GM18951 (cell line): ENCODE results near the gene SNX9.
"Not testable (repeated sequence)": the region's sequence is repeated elsewhere in the genome, so short reads cannot be mapped to it uniquely, and the experiment has no call there.

Experiments
- POLR2A ChIP-seq: IDR thresholded peaks from 4 replicates; pipeline ENCODE4 v1.6.1; 2011; ENCODE audit warnings: mild to moderate bottlenecking; ENCODE audit not compliant: insufficient read length, insufficient read depth; ENCODE audit errors: extremely low read depth
- in situ Hi-C: fragments of 300-500 bp; cut with MboI; formaldehyde crosslinking; loops from one replicate; pipeline ENCODE4 v1.12.0; 2022; ENCODE audit warnings: low sequenced_read_pairs, mixed read lengths, inconsistent platforms; ENCODE audit not compliant: unreplicated experiment

Gene SNX9

DNA sequence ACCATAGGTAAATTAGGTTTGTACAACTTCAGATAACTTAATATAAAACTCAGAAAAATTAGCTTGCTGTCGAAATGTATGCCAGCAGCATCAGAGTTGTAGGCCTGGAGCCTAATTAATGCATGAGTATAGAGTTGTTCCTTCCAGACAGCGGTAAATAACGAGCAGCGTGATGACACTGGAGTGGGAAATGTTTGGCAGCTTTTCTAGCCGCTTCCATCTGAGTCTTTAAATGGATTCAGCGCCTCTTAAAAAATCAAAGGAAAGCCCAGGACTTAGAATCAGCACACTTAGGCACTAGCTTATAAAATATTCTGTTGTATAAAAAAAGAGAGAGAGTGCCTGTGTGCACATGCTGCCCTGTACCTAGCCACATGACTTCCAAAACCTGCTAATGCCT, 114.9 kb downstream of the SNX9 start:
- no peak for TF ChIP-seq POLR2A
- in situ Hi-C loops: loop anchor here (10.0 kb wide), 1 partner anchor 53 kb away; no protein-coding TSS in a partner anchor

DNA sequence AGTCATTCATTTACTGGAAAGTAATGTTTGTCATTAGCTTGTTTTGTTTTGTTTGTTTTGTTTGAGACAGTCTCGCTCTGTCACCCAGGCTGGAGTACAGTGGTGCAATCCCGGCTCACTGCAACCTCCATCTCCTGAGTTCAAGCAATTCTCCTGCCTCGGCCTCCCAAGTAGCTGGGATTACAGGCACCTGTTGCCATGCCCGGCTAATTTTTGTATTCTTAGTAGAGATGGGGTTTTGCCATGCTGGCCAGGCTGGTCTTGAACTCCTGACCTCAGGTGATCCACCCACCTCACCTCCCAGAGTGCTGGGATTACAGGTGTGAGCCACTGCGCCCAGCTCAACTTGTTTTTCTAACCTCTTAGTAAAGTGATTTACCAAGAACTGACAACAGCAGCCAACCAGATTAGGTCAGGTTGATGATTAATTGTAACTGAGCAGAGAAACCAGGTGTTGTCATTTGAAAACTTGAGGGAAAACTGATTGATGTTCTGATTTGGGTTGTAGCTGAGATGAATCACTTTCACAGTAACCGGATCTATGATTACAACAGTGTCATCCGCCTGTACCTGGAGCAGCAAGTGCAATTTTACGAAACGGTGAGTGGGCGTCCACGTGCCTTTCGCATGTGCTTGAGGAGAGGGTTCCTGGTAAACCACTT, 117.5 kb downstream of the SNX9 start:
- in situ Hi-C loops: not testable (repeated sequence)

DNA sequence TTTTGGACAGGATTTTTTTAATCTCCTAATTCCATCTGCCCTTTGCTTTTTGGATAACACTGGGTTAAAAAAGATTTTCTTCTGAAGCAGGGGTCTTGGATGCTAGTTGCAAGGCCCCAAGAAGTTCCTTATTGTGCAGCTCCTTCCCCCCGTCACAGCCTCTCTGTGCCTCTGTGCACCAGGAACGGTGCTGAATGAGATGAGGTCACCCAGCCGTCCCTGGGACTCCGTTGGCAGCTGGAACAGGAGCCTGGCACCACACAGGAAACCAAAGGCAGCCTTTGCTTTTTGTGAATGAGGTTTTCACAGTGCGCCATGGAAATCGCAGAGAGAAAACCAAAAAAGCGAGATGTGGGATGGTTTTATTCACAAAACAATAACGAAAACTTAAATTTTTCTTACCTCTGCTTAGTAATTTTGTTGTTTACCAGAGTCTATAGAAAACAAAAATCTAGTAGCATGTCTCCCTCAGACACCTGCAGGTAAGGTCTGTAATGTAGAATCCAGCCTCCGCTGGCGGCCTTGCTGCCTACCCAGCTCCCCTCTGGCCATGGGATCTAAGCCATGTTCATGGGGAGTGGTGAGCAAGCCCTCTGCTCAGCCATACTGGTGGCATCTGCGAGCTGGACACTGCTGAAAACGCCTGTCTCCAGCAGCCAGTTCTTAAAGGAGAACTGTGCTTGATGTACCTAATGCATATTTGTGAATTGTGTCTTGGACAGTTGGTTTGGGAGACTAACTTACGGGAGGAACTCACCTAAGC, 118.2 kb downstream of the SNX9 start:
- in situ Hi-C loops: no loop called here
- no peak for TF ChIP-seq POLR2A

DNA sequence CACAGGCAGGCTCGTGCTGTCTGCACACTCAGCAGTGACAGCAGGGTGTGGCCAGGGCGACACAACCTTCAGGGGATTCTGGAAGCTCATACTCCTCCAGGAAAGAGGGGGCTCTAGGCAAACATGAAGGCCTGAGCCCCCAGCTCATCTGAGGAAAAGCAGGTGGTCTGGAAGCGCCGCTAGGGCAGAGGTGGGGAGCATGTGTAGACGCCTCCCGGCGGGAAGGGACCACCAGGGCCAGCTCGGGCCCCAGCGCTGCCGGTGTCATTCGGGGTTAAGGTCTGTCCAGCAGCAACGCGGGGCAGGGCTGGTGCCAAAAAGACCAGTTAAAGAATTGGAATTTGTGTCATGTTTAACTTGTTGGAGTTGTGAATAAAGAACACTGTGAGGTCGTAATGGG, 119.3 kb downstream of the SNX9 start:
- no peak for TF ChIP-seq POLR2A
- in situ Hi-C loops: no loop called here

DNA sequence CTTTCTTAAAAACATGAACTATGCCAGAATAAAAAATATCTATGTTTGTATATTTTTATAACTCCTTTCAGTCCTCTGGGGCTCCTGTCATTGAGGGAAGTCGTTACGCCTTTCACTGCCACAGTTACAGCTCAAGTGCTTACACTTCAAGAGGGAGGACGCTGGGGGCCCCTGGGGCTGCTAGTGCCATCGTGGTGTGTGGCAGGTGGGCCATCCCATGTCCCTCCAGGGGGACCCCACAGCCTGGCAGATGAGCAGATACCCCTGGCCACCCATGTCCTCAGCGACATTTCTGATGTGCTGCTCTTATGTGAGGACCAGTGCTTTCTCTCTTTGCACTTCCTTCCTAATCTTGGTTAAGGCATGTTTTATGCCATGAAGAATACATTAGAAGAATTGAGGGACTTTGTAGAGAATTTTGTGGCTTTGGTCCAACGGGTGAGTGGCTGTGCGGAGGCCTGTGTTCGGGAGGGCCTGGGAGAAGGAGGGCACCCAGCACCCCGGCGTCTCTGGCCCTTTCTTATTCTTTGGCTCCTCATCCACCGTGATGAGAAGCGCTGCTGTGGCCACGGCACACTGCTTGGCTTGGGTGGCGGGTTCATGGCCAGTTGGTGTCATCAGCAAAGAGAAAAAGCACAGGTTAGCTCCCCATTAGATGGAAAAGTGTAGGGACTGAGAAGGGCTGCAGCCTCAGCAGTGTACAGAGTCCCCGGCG, 120.4 kb downstream of the SNX9 start:
- no peak for TF ChIP-seq POLR2A
- in situ Hi-C loops: no loop called here

DNA sequence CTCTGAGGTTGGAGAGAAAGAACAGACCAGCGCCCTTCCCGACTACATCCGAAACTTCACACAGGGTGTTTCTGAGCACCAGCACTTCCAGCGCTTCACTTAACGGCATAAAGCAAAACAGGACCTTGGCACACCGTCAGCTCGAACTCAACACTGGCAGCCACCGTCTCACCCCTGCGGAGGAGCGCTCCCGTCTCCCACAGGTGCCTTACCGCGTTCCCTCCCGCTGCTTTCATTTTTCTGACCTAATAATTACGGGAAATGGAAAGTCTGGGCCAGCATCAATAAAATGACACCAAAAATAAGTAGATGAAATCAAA, 120.9 kb downstream of the SNX9 start:
- in situ Hi-C loops: no loop called here
- no peak for TF ChIP-seq POLR2A

DNA sequence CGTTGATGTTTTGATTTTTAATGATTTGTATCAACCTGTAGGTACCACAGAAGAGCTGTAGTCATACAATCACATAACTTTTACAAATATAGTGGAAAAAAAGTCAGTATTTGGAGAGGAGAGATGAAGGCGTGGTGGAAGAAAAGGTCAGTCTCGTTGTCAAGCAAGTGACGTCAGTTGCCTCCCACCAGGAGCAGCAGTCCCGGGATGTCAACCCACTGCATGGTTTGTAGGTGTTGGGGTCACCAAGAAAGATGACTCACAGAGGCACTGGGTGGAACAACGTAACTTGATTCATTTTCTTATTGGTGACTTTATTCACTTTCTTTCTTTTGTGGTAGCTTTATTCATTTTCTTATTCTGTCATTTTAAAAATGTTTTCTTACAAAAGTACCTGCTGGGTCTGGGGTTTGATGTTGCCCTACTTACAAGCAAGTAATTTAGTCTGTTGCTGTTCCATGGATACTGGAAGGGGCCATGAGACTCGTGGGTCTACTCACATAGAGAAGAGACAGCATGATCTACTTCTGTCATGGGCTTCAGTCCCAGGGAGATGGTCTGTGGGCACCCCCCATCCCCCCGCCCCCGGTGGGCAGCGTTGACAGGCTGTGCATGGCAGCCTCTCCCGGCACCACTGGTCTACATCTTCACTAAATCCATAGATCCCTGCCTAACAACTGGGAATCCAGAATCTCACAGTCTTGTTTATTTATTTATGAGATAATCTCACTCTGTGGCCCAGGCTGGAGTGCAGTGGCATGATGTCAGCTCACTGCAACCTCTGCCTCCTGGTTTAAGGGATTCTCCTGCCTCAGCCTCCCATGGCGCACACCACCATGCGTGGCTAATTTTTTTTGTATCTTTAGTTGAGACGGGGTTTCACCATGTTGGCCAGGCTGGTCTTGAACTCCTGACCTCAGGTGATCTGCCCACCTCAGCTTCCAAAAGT, 122.2 kb downstream of the SNX9 start:
- in situ Hi-C loops: no loop called here
- no peak for TF ChIP-seq POLR2A

DNA sequence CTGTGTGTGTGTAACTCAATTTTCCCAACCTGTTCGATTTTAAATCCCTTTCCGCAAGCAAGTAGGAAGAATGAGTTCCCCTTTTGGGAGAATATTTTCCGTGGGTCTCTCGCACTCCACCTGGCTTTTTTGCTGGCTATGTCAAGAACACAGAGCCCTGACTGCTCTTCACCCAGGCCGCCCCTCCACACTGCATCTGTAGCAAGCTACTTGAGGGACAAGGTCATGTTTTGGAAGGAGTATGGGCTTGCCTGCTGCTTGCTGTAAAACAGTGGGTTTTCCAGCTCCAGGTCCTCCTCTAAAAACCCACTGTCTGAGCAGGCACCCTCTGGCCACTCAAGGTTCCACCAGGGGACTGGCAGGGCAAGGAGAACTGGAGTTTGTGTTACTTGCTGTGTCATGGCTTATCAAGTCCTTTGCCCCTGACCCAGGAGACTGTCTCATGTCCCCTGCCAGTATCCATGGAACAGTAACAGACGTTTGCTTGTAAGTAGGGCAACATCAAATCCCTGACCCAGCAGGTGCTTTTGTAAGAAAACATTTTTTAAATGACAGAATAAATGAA, 123.1 kb downstream of the SNX9 start:
- TF ChIP-seq POLR2A: no peak
- in situ Hi-C loops: no loop called here

DNA sequence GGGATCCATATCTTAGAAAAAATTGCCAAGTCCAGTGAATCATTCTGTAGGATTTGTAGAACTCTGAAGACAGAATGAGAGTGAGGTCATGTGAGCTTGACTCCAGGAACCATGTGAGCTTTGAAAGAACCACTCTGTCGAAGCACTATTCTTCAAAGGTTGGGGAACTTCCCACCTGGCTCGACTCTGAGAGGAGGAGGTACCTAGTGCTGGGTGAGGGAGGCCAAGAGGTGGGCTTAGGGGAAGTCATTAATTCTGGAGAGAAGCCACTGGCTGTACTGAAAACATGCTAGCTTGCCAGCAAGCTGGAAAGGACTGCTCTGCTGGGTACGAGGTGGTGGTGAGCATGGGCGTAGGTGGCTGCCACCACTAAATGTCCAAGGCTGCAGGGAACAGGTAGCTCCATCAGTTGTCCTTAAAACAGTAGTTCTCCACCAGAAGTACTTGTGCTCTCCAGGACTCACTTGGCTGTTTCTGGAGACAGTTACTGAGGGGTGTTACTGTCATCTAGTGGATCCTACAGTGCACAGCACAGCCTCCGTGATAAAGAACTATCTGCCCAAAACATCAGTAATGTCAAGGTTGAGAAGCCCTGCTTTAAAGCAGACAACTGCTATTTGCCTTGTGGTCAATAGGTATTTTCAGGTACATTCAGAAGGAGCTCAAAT, 124.0 kb downstream of the SNX9 start:
- no peak for TF ChIP-seq POLR2A
- in situ Hi-C loops: no loop called here

DNA sequence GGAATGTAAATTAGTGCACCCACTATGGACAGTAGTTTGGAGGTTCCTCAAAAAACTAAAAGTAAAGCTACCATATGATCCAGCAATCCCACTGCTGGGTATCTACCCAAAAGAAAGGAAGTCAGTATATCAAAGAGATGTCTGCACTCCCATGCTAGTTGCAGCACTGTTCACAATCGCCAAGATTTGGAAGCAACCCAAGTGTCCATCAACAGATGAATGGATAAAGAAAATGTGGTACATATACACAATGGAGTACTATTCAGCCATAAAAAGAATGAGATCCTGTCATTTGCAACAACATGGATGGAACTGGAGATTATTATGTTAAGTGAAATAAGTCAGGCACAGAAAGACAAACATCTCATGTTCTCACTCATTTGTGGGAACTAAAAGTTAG, 127.9 kb downstream of the SNX9 start:
- in situ Hi-C loops: loop anchor here (25.0 kb wide), 1 partner anchor 639 kb away; the partner anchor contains the start of gene TMEM242

DNA sequence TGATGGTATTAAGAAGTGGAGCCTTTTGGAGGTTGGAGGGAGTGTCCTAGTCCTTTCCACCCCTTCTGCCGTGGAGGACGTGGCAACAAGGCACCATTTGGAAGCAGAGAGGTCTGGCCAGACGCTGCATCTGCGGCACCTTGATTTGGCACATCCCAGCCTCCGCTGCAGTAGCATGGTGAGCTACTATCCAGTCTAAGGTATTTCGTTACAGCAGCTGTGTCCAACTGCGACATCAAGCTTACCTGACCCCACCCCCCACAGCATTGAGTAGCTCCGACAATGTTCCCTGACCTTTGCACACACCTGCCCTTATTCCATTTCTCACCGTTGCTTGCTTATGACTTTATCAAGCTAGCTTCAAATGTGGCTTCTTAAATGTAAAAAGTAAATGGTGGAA, 128.8 kb downstream of the SNX9 start:
- no peak for TF ChIP-seq POLR2A
- in situ Hi-C loops: loop anchor here (25.0 kb wide), 1 partner anchor 640 kb away; the partner anchor contains the start of gene TMEM242

DNA sequence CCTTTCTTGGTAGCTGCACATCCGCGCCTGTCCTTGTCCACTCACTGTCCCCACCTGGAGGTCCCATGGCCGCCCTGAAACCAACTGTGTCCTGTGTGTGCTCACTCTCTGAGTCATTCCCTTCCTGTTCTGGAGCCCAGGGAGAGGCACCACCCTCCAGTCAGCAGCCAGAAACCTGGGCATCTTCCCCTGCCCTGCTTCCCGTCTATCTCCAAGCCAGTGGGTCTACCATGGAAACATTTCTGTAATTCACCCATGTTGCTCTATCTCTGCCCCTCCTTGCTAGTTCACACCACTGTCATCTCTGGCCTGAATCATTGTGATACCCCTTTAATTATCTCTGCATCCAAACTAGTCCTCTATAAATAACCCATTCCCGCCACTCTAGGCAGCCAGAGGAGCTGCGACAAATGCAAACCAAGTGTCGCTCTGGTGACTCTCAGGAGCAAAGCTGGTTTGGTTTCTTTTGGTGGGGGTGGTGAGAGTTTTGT, 129.9 kb downstream of the SNX9 start:
- TF ChIP-seq POLR2A: no peak
- in situ Hi-C loops: loop anchor here (25.0 kb wide), 1 partner anchor 641 kb away; the partner anchor contains the start of gene TMEM242
